Spinal cord (tissue), 10 donors: ENCODE measurements around the gene TMEM255B. TPM values are rescaled to one million over a fixed set of nuclear protein-coding genes. Genes with fewer than 3 reads are reported as not detected.

Experiments
- DNase-seq, 6 donors: peaks; one replicate each; pipeline versions ENCODE4 v3.0.0 to v3.0.0-alpha.2; 2013 to 2015; ENCODE audit warnings: low spot score in 6 of 6, low read depth in 4 of 6
- H3K27ac ChIP-seq: one replicate; pipeline ENCODE4 v1.5.1; 2013; ENCODE audit warnings: low read depth, low read length, control low read depth
- H3K27me3 ChIP-seq: one replicate; pipeline ENCODE4 v1.6.1; 2013; ENCODE audit warnings: low read length; ENCODE audit not compliant: control insufficient read depth, insufficient read depth
- H3K36me3 ChIP-seq: one replicate; pipeline ENCODE4 v1.6.1; 2013; ENCODE audit warnings: low read length; ENCODE audit not compliant: control insufficient read depth, insufficient read depth
- H3K4me1 ChIP-seq: one replicate; pipeline ENCODE4 v1.6.1; 2013; ENCODE audit warnings: low read length; ENCODE audit not compliant: control insufficient read depth, insufficient read depth
- H3K4me3 ChIP-seq: one replicate; pipeline ENCODE4 v1.5.1; 2013; ENCODE audit warnings: low read depth, low read length, control low read depth
- H3K9me3 ChIP-seq: one replicate; pipeline ENCODE4 v1.6.1; 2013; ENCODE audit warnings: low read length; ENCODE audit not compliant: control insufficient read depth, insufficient read depth
- WGBS: methylation state at CpG from one replicate; pipeline ENCODE4 v1.1.5; 2013; ENCODE audit warnings: missing lambda C conversion rate; ENCODE audit not compliant: insufficient coverage; 5-methylcytosine and 5-hydroxymethylcytosine counted together
- polyA plus RNA-seq, 2 donors: library from polyadenylated mRNA; unstranded; fragments of 120-200 nt; gene quantifications; one replicate each; pipeline ENCODE4 v1.2.1, GENCODE V29; 2013; ENCODE audit not compliant: insufficient read length in 2 of 2
- total RNA-seq, 2 donors: library from RNA; depleted of rRNA in 1 of 2; stranded (reverse); fragments of 120-200 nt in 1 of 2; fragments of >200 nt in 1 of 2; gene quantifications; one replicate each; pipeline versions ENCODE4 v1.2.3 to v1.2.4, GENCODE V29; 2013 to 2014
- donor health status: healthy.

The TMEM255B gene
- total and polyA plus RNA-seq, 4 donors, result 1.4 to 5.6 (median 3.4) TPM

GRCh38 chr13:113765564-113765910 lies 6.5 kb downstream of the TMEM255B start:
- H3K27me3 ChIP-seq, result peaks cover 16% of the 10 kb centered on the region
- H3K9me3 ChIP-seq, result no peaks in the 10 kb centered on the region
- no peak overlapping the region for H3K4me3 ChIP-seq
- H3K36me3 ChIP-seq, result no peaks in the 10 kb centered on the region
- no peak for DNase-seq
- H3K27ac ChIP-seq, result no peak overlapping the region
- WGBS, result 68% methylated on average over 3 of the region's 4 CpGs
- no peaks in the 10 kb centered on the region for H3K4me1 ChIP-seq

DNA sequence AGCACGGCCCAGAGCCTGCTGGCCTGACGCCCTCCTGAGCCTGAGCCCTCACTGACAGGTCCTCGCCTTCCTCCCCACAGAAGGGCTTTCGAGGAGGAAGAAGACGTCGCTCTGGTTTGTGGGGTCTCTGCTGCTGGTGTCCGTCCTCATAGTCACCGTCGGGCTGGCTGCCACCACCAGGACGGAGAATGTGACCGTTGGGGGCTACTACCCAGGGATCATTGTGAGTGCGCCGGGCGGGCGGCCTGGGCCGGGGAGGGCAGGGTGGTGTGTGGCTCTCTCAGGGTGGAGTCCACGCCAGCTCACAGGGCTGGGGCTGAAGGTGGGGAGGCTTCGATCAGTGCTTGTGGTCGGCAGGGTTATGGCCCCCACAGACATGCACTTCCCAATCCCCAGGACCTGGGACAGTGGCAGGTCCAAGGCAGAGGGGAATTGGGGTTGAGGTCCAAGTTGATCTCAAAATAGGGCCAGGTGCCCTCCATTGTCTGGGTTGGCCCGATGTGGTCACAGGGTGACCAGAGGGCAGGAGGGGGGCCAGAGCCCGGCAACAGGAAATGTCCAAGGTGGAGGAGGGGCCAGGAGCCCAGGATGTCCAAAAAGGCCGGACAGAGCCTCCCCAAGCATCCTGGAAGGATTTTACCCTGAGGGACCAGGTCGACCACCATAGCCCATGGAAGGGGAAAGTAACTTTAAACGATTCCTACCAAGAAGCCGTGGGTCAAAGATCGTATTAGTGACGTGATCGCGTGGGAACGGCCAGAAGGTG lies 7.2 kb downstream of the TMEM255B start:
- Histone ChIP-seq H3K4me3 (no peak overlapping the region), H3K9me3 (no peaks in the 10 kb centered on the region), H3K36me3 (no peaks in the 10 kb centered on the region), H3K27me3 (peaks cover 9% of the 10 kb centered on the region), H3K27ac (no peak overlapping the region), H3K4me1 (no peaks in the 10 kb centered on the region)
- WGBS, result 85% methylated on average over 30 of the region's 30 CpGs
- DNase-seq, result no peak

GRCh38 chr13:113767366-113767765 lies 8.3 kb downstream of the TMEM255B start:
- Histone ChIP-seq H3K9me3 (no peaks in the 10 kb centered on the region), H3K4me3 (no peak overlapping the region), H3K4me1 (no peaks in the 10 kb centered on the region), H3K36me3 (no peaks in the 10 kb centered on the region), H3K27me3 (peaks cover under 1% of the 10 kb centered on the region), H3K27ac (no peak overlapping the region)
- WGBS, result 33% methylated on average over 1 of the region's 2 CpGs
- no peak for DNase-seq

DNA sequence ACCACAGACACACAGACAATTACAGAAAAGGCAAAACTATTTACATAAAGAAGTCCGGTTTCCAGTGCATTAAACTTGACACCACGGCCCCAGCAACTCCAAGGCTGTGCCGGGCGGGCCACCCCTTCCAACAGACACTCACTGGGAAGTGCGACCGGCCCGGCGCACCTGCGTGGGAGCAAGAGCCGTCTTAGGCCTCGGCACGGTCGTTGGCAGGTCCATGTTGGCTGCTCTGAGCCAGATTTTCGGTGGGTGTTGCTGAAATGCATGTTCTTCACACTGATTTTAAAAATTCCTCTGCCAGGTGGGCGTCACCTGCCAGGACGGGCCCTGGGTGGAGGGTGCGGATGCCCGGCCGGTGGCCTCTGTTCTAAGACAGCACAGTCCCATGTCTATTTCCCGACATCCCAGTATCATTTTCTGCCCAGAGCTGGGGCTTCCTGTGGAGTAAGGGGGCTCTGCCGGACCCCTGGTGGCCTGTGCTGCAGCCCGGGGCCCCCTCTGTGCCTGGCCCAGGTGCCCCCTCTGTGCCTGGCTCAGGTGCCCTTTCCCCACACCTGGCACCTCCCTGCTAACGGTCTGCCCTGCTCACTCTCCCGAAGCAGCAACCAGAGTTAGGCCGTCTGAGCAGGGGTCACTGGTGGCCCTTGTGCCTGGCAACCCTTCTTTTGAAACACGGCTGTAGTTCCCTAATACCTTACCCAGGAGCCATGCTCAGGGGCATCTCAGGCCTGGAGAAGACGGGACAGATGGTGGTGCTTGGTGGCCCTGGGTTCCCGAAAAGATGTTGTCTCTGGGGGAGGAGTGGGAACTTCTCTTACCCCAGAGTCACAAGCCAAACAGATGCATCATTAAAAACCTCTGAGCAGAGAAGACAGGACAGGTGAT lies 9.2 kb downstream of the TMEM255B start:
- H3K9me3 ChIP-seq, result no peaks in the 10 kb centered on the region
- H3K27me3 ChIP-seq, result no peaks in the 10 kb centered on the region
- no peak overlapping the region for H3K27ac ChIP-seq
- H3K4me1 ChIP-seq, result no peaks in the 10 kb centered on the region
- no peak for DNase-seq
- H3K4me3 ChIP-seq, result no peak overlapping the region
- WGBS, result 87% methylated on average over 25 of the region's 28 CpGs
- H3K36me3 ChIP-seq, result no peaks in the 10 kb centered on the region

GRCh38 chr13:113769106-113769505 lies 10.1 kb downstream of the TMEM255B start:
- Histone ChIP-seq H3K36me3 (no peaks in the 10 kb centered on the region), H3K4me1 (no peaks in the 10 kb centered on the region), H3K27ac (no peak overlapping the region), H3K9me3 (no peaks in the 10 kb centered on the region), H3K27me3 (no peaks in the 10 kb centered on the region), H3K4me3 (no peak overlapping the region)
- WGBS, result 85% methylated on average over 5 of the region's 5 CpGs
- no peak for DNase-seq

DNA sequence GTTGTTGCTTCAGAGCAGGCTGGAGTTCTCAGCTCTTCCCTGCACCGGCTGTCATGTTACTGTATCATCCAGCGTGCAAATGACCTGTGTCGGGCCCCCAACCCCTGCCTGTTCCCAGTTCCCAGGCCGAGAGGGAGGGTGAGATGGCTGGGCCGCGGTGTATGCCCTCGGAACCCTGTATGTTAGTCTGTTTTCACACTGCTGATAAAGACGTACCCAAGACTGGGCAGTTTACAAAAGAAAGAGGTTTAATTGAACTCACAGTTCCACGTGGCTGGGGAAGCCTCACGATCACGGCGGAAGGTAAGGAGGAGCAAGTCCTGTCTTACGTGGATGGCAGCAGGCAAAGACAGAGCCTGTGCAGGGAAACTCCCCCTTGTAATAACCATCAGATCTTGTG lies 10.9 kb downstream of the TMEM255B start:
- Histone ChIP-seq H3K27ac (no peak overlapping the region), H3K4me1 (no peaks in the 10 kb centered on the region), H3K4me3 (no peak overlapping the region), H3K9me3 (no peaks in the 10 kb centered on the region), H3K36me3 (no peaks in the 10 kb centered on the region), H3K27me3 (no peaks in the 10 kb centered on the region)
- WGBS, result 71% methylated on average over 11 of the region's 13 CpGs
- no peak for DNase-seq

- Histone ChIP-seq H3K4me3 (no peak overlapping the region), H3K27ac (no peak overlapping the region), H3K36me3 (peaks cover 2% of the 10 kb centered on the region), H3K4me1 (no peaks in the 10 kb centered on the region), H3K27me3 (no peaks in the 10 kb centered on the region), H3K9me3 (no peaks in the 10 kb centered on the region)
- WGBS, result 54% methylated on average over 2 of the region's 8 CpGs
- DNase-seq, result no peak
These were observed 11.4 kb downstream of the TMEM255B start for GRCh38 chr13:113770441-113770840.

DNA sequence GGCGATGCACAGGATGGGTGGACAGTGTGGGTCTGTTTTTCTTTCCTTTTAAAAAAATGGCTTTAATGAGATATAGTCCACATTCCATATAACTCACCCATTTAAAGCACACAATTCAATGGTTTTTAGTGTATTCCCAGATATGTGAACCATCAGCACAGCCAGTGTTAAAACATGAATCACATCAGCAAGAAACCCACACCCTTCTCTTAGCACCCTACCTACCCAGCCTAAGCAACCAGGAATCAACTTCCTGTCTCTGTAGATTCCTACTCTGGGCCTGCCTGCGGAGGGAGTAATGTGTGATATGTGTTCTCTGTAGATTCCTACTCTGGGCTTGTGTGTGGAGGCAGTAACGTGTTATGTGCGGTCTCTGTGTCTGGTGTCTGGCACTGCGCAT lies 11.9 kb downstream of the TMEM255B start:
- Histone ChIP-seq H3K4me1 (no peaks in the 10 kb centered on the region), H3K9me3 (no peaks in the 10 kb centered on the region), H3K27ac (no peak overlapping the region), H3K4me3 (no peak overlapping the region), H3K36me3 (peaks cover 2% of the 10 kb centered on the region), H3K27me3 (no peaks in the 10 kb centered on the region)
- 88% methylated on average over 1 of the region's 5 CpGs for WGBS
- DNase-seq, result no peak

DNA sequence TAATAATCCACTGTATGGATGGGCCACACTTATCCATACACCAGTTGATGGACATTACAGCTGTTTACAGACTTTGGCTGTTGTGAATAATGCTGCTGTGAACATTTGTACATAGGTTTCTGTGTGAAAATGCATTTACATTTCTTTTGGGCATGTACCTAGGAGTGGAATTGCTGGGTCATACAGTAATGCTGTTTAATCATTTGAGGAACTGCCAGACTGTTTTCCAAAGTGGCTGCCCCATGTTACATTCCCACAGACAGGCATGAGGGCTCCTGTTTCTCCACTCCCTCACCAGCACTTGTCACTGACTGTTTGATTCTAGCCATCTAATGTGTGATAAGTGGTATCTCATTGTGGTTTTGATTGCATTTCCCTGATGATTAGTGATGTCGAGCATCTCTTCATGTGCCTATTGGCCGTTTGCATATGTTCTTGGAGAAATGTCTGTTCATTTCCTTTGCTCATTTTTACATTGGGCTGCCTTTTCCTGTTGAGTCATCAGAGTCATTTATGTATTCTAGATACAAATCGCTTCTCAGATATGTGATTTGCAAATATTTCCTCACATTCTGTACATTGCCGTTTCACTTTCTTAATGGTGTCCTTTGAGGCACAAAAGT lies 12.8 kb downstream of the TMEM255B start:
- DNase-seq, result no peak
- no peaks in the 10 kb centered on the region for H3K9me3 ChIP-seq
- H3K36me3 ChIP-seq, result peaks cover 2% of the 10 kb centered on the region
- H3K4me3 ChIP-seq, result no peak overlapping the region
- no CpG with 5 or more reads among the region's 4 CpGs for WGBS
- H3K27ac ChIP-seq, result no peak overlapping the region
- H3K27me3 ChIP-seq, result no peaks in the 10 kb centered on the region
- H3K4me1 ChIP-seq, result no peaks in the 10 kb centered on the region
